AG08395 (cell line): Measurements from ENCODE around the gene RAB13.
"Not testable (repeated sequence)": the region's sequence is repeated elsewhere in the genome, so short reads cannot be mapped to it uniquely, and the experiment has no call there.

ENCODE experiments used
- DNase-seq: peaks from one replicate; pipeline ENCODE4 v3.0.0; 2012; ENCODE audit warnings: mixed read lengths, low spot score

Gene RAB13

DNA sequence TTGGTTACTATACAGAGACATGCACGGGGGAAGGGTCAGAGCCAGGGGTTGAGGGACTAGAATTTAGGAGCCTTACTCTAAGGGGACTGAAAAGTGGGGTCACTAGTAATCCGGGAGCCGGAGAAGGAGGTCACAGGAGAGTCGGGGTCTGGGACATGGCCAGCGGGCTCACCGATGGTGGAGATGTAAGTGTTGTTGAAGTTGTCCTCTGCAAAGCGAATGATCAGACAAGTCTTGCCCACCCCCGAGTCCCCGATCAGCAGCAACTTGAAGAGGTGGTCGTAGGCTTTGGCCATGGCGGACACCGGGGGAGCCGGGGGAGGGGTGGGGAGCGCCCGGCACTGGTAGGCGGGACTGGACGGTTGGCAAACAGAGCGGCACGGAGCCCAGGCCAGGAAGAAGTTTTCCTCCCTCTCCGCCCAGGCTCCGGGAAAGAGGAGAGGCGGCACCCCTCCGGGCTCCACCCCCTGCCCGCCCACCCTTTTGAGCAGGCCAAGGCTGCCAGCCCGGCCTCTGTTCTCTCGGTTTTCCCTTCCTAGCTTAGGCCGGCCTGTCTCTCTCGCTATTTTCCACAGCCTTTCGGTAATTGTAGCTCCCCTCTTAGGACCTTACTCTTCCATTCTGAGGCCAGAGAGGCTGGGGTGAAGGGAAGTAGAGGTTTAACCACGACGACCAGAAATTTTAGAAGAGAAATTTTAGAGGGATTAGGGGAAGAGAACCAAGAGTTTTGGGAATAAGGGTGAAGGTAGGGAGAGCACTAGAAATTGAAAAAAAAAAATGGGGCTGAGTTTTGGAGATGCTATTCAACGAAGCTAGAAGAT lies at the start of gene RAB13:
TSS of gene RAB13 (minus strand) at position 399 of the 821 bp plus-strand sequence. CDS start at position 296, 103 bp downstream.
- peak; percentile 95 for DNase-seq

GRCh38 chr1:154033697-154034096 lies 47.6 kb upstream of the RAB13 start:
- DNase-seq, result not testable (repeated sequence)

- DNase-seq, result no peak
These were observed 33.8 kb upstream of the RAB13 start for GRCh38 chr1:154019940-154020339.

DNA sequence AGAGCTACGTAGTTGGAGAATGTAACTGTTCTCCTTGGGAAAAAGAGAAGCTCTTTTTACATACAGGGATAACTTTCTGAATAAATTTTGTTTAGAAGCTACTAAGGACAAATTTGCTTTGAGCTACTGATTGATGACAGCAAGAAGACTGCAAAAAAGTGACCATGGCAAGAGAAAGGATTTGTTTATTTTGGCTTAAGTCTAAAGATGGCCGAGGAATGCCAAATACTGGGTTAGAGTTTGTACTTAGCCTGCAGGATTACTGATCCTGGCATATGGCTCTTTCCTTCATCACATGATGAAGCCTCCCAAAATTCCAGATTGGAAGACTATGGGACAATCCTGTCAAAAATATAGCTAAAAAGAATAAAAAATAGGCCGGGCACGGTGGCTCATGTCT lies 33.1 kb upstream of the RAB13 start:
- no peak for DNase-seq

GRCh38 chr1:154014154-154014907 lies 28.2 kb upstream of the RAB13 start:
- DNase-seq, result peak; percentile 40

GRCh38 chr1:154012543-154012942 lies 26.4 kb upstream of the RAB13 start:
- DNase-seq, result not testable (repeated sequence)

GRCh38 chr1:154012129-154012528 lies 26.0 kb upstream of the RAB13 start:
- DNase-seq, result no peak

DNA sequence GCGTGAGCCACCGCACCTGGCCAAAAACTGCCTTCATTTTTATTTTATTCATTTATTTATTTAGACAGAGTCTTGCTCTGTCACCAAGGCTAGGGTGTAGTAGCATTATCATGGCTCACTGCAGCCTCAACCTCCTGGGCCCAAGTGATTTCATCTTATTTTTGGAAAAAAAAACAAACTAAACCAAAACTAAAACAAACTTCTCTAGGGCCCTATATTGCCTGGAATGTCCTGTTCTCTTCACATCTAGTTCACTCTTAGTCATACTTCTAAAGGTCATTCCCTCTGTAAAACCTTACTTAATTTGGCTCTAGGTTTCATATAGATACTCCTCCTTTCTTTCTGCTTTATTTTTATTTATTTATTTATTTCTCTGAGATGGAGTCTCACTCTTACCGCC lies 20.0 kb upstream of the RAB13 start:
- no peak for DNase-seq

GRCh38 chr1:154000420-154000819 lies 14.3 kb upstream of the RAB13 start:
- no peak for DNase-seq

DNA sequence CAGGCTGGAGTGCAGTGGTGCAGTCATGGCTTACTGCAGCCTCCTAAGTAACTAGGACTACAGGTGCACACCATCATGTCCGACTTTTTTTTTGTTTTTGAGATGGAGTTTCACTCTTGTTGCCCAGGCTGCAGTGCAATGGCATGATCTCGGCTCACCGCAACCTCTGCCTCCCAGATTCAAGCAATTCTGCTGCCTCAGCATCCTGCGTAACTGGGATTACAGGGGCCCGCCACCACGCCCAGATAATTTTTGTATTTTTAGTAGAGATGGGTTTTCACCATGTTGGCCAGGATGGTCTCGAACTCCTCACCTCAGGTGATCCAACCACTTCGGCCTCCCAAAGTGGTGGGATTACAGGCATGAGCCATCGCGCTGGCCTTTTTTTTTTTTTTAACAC lies 10.7 kb upstream of the RAB13 start:
- DNase-seq, result not testable (repeated sequence)

- DNase-seq, result no peak
These were observed 9.5 kb upstream of the RAB13 start for GRCh38 chr1:153995640-153996039.

DNA sequence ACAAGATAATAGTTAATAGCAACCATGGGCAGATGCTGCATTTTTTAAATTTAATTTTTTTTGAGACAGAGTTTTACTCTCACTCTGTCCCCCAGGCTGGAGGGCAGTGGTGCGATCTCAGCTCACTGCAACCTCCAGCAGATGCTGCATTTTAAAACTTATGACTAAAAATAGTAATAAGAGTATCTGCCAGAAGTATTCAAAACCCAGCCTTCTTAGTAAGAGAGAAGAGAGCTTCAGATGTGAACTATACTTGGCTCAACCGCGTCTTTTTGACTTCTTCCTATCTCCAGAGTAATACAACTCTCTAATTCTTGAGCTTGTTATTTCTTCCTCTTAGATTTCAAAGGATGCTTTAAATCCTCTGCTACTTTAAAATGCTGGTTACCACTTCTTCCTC lies 9.1 kb upstream of the RAB13 start:
- no peak for DNase-seq

GRCh38 chr1:153991806-153992205 lies 5.7 kb upstream of the RAB13 start:
- no peak for DNase-seq

DNA sequence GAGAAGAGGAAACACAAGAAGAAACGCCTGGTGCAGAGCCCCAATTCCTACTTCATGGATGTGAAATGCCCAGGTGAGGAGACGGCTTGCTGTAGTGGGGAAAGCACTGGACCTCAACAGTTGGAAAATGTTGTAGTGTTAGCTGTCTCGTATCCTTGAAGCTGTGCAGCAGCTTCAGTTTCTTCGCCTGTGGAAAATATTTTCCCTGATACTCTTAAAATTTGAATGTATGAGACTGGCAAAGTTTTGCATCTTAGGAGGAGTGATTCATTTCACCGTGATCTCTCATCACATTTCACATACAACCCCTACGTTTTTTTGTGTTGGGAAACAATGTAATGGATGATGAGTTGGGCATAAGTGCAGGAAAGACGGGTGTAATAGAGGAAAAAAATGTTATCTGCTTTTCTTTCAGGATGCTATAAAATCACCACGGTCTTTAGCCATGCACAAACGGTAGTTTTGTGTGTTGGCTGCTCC lies 5.1 kb upstream of the RAB13 start:
- DNase-seq, result no peak

- peak; percentile 97 for DNase-seq
These were observed 4.5 kb upstream of the RAB13 start, which contains the start of gene RPS27 for GRCh38 chr1:153990468-153991150. RPS27 (plus strand) TSS chr1:153990762; CDS start chr1:153990797, 35 bp downstream.

DNA sequence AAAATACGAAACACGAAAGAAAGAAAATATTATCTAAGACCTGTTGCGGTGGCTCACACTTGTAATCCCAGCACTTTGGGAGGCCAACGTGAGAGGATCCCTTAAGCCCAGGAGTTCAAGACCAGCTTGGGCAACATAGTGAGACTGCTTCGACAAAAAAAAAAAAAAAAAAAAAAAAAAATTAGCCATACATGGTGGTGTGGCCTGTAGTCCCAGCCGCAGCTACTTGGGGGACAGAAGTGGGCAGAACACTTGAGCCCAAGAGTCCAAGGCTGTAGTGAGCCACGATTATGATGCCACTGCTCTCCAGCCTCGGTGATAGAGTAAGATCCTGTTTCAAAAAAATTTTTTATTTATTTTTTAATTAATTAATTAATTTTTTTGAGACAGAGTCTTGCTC lies 1.5 kb upstream of the RAB13 start:
- no peak for DNase-seq

DNA sequence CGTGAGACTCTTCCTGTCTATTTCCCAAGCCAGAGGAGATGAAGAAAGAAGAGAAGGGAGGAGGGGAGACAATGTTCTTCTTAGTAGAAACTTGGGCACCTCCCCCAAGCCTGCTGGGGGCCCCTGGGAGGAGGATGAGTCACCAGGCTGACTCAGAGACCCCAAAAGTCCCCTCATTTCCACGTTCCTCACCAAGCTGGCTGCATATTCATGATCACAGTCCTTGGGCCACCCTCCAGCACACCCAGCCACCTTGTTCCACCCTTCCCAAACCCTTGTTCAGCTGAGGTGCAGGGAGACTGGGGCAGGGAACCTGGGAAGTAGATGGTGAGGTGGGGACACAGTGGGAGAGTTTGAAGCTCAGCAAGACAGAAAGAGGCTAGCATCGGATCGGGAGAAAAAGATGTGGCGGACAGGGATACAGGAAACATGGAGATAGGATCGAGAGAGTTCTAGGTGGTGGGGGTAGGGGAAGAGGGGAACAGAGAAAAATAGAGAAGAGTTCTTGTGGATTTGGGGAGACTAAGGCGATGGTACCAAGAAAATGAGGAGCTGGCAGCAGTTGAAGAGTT lies 712 bp downstream of the RAB13 start:
- peak; percentile 67 for DNase-seq

GRCh38 chr1:153984123-153984894 lies 1.8 kb downstream of the RAB13 start:
- no peak for DNase-seq

GRCh38 chr1:153981735-153982134 lies 4.4 kb downstream of the RAB13 start:
- not testable (repeated sequence) for DNase-seq

DNA sequence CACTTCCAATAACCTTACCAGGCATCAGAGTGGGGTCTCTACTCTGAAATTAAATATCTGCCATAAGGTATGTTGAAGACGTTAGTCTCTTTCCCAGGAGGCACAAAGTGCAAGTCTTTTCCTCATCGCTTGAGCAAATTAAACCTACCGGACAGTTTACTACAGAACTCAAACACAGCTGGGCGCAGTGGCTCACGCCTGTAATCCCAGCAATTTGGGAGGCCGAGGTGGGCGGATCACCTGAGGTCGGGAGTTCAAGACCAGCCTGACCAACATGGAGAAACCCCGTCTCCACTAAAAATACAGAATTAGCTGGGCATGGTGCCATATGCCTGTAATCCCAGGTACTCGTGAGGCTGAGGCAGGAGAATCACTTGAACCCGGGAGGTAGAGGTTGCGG lies 7.0 kb downstream of the RAB13 start:
- not testable (repeated sequence) for DNase-seq

- DNase-seq, result no peak
These were observed 7.7 kb downstream of the RAB13 start for GRCh38 chr1:153978274-153978909.
